Stimulated activated CD8-positive, alpha-beta memory T cell treated with anti-CD3 and anti-CD28 coated beads, Interleukin-7, amount 100 ng/mL, for 48 hours (primary cell): ENCODE results near the gene RNLS.

Source experiments
- DNase-seq, 2 donors: peaks; one replicate each; pipeline ENCODE4 v3.0.0-alpha.2; 2020; ENCODE audit warnings: low read depth in 1 of 2; ENCODE audit errors: extremely low read depth in 1 of 2

Gene RNLS

GRCh38 chr10:88243836-88244730 lies 339.0 kb downstream of the RNLS start:
- DNase-seq: no peak

GRCh38 chr10:88243202-88243744 lies 339.8 kb downstream of the RNLS start:
- DNase-seq: no peak

- DNase-seq: no peak
Measured at GRCh38 chr10:88241501-88241900, 341.6 kb downstream of the RNLS start.

- DNase-seq: no peak
Measured at GRCh38 chr10:88239212-88239611, 343.9 kb downstream of the RNLS start.

- DNase-seq: no peak
Measured at GRCh38 chr10:88238615-88238914, 344.6 kb downstream of the RNLS start.

- DNase-seq: no peak
Measured at GRCh38 chr10:88237896-88238614, 345.1 kb downstream of the RNLS start.

- DNase-seq: no peak
Measured at GRCh38 chr10:88236121-88236743, 346.9 kb downstream of the RNLS start.

- no peak for DNase-seq
Measured at GRCh38 chr10:88234297-88234696, 348.8 kb downstream of the RNLS start.

GRCh38 chr10:88233870-88234269 lies 349.2 kb downstream of the RNLS start:
- DNase-seq: no peak

GRCh38 chr10:88232983-88233543 lies 350.1 kb downstream of the RNLS start:
- no peak for DNase-seq

GRCh38 chr10:88232029-88232895 lies 350.9 kb downstream of the RNLS start:
- no peak for DNase-seq

GRCh38 chr10:88230251-88230650 lies 352.9 kb downstream of the RNLS start:
- DNase-seq: no peak

GRCh38 chr10:88228130-88228529 lies 355.0 kb downstream of the RNLS start:
- no peak for DNase-seq

- no peak for DNase-seq
Measured at GRCh38 chr10:88227342-88228018, 355.6 kb downstream of the RNLS start.

- DNase-seq: no peak
Measured at GRCh38 chr10:88226891-88227290, 356.2 kb downstream of the RNLS start.

- DNase-seq: no peak
Measured at GRCh38 chr10:88226071-88226659, 357.0 kb downstream of the RNLS start.
